Daoy (cell line): Measurements from ENCODE around the gene CEP192. TPM values are rescaled to one million over a fixed set of nuclear protein-coding genes. Genes with fewer than 3 reads are reported as not detected.

Source experiments
- DNase-seq: peaks from one replicate; pipeline ENCODE4 v3.0.0-alpha.2; 2015; ENCODE audit warnings: low read depth
- total RNA-seq: library from RNA; depleted of rRNA; stranded (reverse); fragments of >200 nt; shearing (Covaris generic); gene quantifications from 2 replicates; pipeline ENCODE4 v1.2.3, GENCODE V29; 2014

Gene CEP192
- total RNA-seq, 1 experiment from 2014 or later = 20.7 TPM

- no peak for DNase-seq
Observed at GRCh38 chr18:13101659-13102197, 110.6 kb downstream of the CEP192 start.

- no peak for DNase-seq
Observed at GRCh38 chr18:13103366-13103765, 112.2 kb downstream of the CEP192 start.

DNA sequence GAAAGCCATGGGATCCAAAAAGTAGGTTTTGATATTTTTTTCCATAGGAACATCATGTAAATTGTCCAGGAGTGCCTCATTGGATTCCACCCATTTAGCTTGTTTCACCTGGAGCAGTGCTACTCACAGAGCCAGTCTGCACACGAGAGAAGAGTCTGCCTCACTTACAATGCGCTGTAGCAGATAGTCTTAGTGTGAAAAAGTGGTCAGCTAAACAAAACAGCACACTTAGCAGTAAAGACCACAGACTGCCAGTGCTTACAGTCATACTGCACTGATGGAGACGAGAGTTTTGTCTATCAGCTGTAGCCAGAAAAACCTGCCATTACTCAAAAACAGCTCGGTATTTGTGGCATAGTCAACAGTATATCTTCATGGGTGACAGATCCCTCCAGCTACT, 113.9 kb downstream of the CEP192 start:
- DNase-seq = no peak

DNA sequence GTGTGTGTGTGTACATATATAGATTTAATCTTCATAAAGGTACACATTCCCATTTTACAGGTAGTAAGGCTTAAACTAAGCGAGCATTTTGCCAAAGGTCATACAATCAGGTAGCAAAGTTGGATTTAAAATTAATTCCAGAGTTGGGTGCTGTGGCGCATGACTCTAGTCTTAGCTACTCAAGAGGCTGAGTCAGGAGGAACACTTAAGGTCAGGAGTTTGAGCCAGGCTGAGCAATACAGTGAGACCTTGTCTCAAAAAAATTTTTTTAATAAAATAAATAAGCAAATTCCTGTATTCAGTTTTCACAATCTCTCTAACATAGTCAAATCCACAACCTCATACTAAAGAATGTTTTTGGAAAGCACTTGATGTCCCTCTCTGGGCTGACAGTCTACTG, 115.9 kb downstream of the CEP192 start:
- DNase-seq = no peak

GRCh38 chr18:13108330-13108729, 117.2 kb downstream of the CEP192 start:
- no peak for DNase-seq

GRCh38 chr18:13110559-13110958, 119.4 kb downstream of the CEP192 start:
- no peak for DNase-seq

DNA sequence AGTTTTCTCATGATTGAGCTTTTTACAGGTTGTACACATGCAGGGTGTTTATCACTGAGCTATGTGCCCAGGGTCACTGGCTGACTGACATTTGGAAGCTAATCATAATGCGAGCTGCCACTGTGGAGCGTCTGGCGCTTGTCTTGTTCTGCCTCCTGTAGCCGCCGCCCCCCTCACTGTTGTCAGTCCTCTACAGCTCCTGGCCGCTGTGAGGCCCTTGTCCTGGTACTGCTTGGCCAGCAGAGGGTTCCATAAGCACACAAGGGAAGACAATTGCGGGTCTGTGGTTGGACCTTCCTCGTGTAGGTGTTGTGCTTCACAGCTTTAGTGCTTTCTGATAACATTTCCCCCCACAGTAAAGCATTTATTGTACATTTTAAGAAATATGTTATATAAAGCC, 121.8 kb downstream of the CEP192 start:
- DNase-seq = no peak

GRCh38 chr18:13120255-13120654, 129.1 kb downstream of the CEP192 start:
- DNase-seq = no peak

GRCh38 chr18:13120983-13121441, 129.8 kb downstream of the CEP192 start:
- DNase-seq = no peak

DNA sequence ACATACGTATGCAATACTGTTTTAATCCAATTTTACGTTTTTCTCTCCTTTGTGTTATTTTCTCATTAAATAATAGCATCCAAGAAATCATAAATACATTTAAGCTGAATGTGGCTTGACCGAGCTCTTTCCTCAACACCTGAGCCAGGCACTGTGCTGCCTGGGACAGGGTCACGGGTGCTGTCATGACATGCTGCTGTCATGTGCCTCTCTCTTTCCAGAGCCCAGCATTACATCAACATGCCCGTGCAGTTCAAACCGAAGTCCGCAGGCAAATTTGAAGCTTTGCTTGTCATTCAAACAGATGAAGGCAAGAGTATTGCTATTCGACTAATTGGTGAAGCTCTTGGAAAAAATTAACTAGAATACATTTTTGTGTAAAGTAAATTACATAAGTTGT, 133.2 kb downstream of the CEP192 start:
- no peak for DNase-seq

GRCh38 chr18:13125191-13125590, 134.0 kb downstream of the CEP192 start:
- DNase-seq = no peak

- DNase-seq = no peak
Observed at GRCh38 chr18:13126966-13127598, 135.9 kb downstream of the CEP192 start.

DNA sequence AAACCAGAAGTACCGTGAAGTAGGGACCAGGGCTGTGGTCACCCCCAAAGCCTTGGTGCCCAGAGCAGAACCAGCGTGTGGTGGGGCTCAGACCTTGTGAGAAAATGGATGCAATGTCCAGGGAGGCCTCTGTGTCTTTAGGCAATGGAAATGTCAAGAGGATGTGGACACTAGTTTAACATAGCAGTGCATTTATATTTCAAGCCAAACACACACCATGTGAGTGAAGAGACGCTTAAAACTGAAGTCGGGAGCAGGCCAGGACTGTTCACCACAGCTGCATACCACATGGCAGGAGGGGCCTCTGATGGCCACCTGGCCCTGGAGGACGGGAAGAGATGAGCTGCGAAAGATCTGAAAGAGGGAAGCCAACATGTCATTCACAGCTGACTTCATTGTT, 140.1 kb downstream of the CEP192 start:
- DNase-seq = no peak

- no peak for DNase-seq
Observed at GRCh38 chr18:13134551-13135401, 143.6 kb downstream of the CEP192 start.

DNA sequence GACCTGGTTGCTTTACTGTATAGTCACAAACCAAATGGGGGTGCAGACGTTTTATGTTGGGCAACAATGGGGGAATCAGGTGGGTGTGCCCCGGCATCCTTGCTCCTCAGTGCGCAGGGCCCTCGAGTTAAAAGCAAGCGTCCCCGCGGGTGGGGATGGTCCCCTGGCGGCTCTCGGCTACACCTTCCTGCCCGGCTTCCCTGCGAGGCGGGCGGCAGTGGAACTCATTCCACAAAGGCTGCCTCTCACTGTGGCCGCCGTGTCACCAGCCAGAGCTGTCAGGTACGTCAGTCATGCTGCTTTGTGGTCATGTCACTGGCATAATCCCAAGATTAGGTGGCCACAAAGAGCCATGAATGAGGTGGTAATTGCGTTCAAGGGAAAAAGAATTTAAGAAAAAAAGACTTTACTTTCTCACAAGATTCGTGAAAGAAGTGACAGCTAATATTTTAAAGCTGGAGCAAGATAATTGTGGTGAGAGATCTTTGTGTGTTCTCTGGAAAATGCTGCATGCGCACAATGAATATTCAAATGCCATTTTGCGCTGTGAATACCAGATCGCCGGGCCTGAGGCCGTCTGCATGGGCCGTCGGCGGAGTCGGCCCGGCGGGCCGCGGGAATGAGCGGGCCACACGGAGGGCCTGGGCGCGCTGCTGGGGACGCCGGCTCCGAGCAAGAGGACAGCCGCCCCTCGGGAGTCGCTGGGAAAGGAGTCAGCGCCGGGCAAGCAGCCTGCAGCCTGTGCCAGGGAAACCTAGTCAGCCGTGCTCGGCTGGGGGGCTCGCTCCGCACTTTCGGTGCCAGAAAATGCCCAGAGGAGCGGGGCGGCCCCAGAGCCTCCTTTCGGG, 145.1 kb downstream of the CEP192 start:
- peak; percentile 35 for DNase-seq

- no peak for DNase-seq
Observed at GRCh38 chr18:13136904-13137669, 145.9 kb downstream of the CEP192 start.

GRCh38 chr18:13137670-13138419, 146.7 kb downstream of the CEP192 start:
- DNase-seq = no peak

DNA sequence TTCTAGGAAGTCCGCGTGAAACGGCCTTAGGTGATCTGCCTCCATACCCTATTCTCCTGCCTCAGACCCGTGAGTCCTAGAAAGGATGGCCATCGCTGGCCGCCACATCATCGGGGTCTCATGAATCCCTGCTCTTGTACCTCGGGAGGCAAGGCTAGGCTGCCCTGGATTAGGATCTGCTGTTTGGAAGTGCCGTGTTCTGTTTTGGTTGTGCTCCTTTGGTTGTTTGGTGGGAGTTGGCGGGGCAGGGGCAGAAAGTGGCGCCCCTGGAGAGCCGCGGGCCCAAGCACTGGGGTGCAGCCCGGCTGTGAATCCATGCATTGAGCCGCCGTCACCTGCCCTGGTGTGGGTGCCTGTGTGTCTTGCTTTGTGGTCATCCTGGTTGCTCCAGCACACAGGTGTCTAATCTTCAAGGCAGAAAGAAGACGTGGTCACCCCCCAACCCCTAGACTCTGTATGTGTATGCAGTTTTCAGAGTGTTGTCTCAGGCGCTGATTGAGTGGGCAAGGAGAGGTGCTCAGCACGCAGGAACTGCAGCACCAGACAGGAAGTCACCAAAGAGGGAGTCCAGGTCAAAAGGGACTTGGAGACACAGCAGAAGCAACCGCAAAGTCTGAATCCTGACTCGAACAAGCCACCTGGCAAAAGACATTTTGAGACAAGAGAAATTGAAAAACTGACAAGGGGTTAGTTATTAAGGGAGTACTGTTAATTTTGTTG, 147.4 kb downstream of the CEP192 start:
- DNase-seq = no peak

DNA sequence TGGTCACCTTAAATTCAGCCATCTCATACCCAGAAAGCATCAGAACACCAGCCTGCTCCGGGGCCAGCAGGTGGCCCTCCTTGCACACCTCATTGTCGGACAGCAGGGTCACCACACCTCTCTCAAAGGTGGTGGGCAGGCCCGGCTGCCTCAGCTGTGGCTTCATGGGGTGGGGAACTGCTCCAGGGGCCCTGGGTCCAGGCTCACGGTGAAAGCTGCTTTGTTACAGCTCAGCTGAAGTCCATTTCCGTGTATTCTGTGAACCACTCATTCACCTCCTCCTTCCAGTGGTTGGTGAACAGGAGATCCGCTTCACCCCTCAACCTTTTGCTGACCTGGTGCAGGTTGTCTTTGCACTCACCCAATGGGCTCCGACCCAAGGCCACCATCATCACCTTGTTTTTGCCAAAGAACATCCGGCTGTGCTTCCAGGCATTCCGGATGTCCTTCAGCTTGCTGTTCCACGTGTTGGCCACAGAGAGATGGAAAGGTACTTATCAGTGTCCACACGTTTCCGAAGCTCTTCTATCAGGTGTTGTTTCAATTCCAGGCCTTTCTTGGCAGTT, 148.8 kb downstream of the CEP192 start:
- no peak for DNase-seq
